ENCODE data around the gene PCDHGA11. TPM values are rescaled to one million over a fixed set of nuclear protein-coding genes. Genes with fewer than 3 reads are reported as not detected.
"Not testable (repeated sequence)": the region's sequence is repeated elsewhere in the genome, so short reads cannot be mapped to it uniquely, and the experiment has no call there.

PCDHGA11 gene
- total RNA-seq, 3 donors from 2014 or later = 0.05 to 0.13 (median 0.05) TPM

GRCh38 chr5:141432726-141433125, 11.9 kb downstream of the PCDHGA11 start:
- DNase-seq; ATAC-seq; H3K36me3 Mint-ChIP-seq (ENCODE audit: insufficient read depth); H3K4me1 Mint-ChIP-seq (ENCODE audit: low read depth); H3K4me3 Mint-ChIP-seq: not testable (repeated sequence)
- peaks cover 60% of the 10 kb centered on the region for H3K27me3 Mint-ChIP-seq (ENCODE audit: low read depth)
- peaks cover 35% of the 10 kb centered on the region for H3K9me3 Mint-ChIP-seq

- ATAC-seq = no peak
- H3K36me3 Mint-ChIP-seq (ENCODE audit: insufficient read depth) = peaks cover 2% of the 10 kb centered on the region
- peaks cover 52% of the 10 kb centered on the region for H3K27me3 Mint-ChIP-seq (ENCODE audit: low read depth)
- no peak overlapping the region for H3K4me3 Mint-ChIP-seq
- DNase-seq = no peak
- peaks cover 7% of the 10 kb centered on the region for H3K4me1 Mint-ChIP-seq (ENCODE audit: low read depth)
- H3K9me3 Mint-ChIP-seq = peaks cover 29% of the 10 kb centered on the region
Measured at GRCh38 chr5:141434006-141434405, 13.2 kb downstream of the PCDHGA11 start.

- Mint-ChIP-seq H3K4me3 (no peak overlapping the region), H3K27me3 (ENCODE audit: low read depth) (peaks cover 42% of the 10 kb centered on the region), H3K36me3 (ENCODE audit: insufficient read depth) (no peaks in the 10 kb centered on the region), H3K9me3 (peaks cover 13% of the 10 kb centered on the region), H3K4me1 (ENCODE audit: low read depth) (no peaks in the 10 kb centered on the region)
- ATAC-seq (no peak), DNase-seq (no peak)
Measured at GRCh38 chr5:141437221-141437620, 16.4 kb downstream of the PCDHGA11 start.

GRCh38 chr5:141439411-141440141, 18.7 kb downstream of the PCDHGA11 start:
- H3K9me3 Mint-ChIP-seq = peaks cover 7% of the 10 kb centered on the region
- ATAC-seq (no peak), DNase-seq (no peak)

GRCh38 chr5:141440341-141440740, 19.5 kb downstream of the PCDHGA11 start:
- H3K27me3 Mint-ChIP-seq (ENCODE audit: low read depth) = peaks cover 33% of the 10 kb centered on the region
- ATAC-seq (no peak), DNase-seq (no peak)
- H3K4me1 Mint-ChIP-seq (ENCODE audit: low read depth) = no peaks in the 10 kb centered on the region
- no peaks in the 10 kb centered on the region for H3K36me3 Mint-ChIP-seq (ENCODE audit: insufficient read depth)
- H3K9me3 Mint-ChIP-seq = peaks cover 3% of the 10 kb centered on the region
- H3K4me3 Mint-ChIP-seq = no peak overlapping the region

More at GRCh38 chr5:141439411-141440141, 18.7 kb downstream of the PCDHGA11 start:
- no peak overlapping the region for H3K4me3 Mint-ChIP-seq
- no peaks in the 10 kb centered on the region for H3K4me1 Mint-ChIP-seq (ENCODE audit: low read depth)
- no peaks in the 10 kb centered on the region for H3K36me3 Mint-ChIP-seq (ENCODE audit: insufficient read depth)
- H3K27me3 Mint-ChIP-seq (ENCODE audit: low read depth) = peaks cover 30% of the 10 kb centered on the region

- Mint-ChIP-seq H3K4me3 (no peak overlapping the region), H3K4me1 (ENCODE audit: low read depth) (no peaks in the 10 kb centered on the region), H3K36me3 (ENCODE audit: insufficient read depth) (no peaks in the 10 kb centered on the region), H3K27me3 (ENCODE audit: low read depth) (peaks cover 37% of the 10 kb centered on the region), H3K9me3 (peaks cover 3% of the 10 kb centered on the region)
- DNase-seq (no peak), ATAC-seq (no peak)
Measured at GRCh38 chr5:141441571-141442170, 20.8 kb downstream of the PCDHGA11 start.

GRCh38 chr5:141465351-141465750, 44.5 kb downstream of the PCDHGA11 start:
- peaks cover 22% of the 10 kb centered on the region for H3K27me3 Mint-ChIP-seq (ENCODE audit: low read depth)
- DNase-seq = no peak
- no peak for ATAC-seq
- H3K4me1 Mint-ChIP-seq (ENCODE audit: low read depth) = no peaks in the 10 kb centered on the region
- no peaks in the 10 kb centered on the region for H3K9me3 Mint-ChIP-seq
- H3K36me3 Mint-ChIP-seq (ENCODE audit: insufficient read depth) = no peaks in the 10 kb centered on the region
- H3K4me3 Mint-ChIP-seq = no peak overlapping the region

Other genes starting within 250 kb of the PCDHGA11 start
- not detected for gene PCDHB7, start 248.4 kb upstream of the PCDHGA11 start, total RNA-seq
- not detected for gene PCDHB8, start 243.3 kb upstream of the PCDHGA11 start, total RNA-seq
- not detected for gene PCDHB16, start 238.7 kb upstream of the PCDHGA11 start, total RNA-seq
- gene PCDHB9, start 233.9 kb upstream of the PCDHGA11 start, total RNA-seq = not detected
- under 1 TPM in 1 of 3 donors, not detected in 2; 0.08 TPM for gene PCDHB10, start 228.7 kb upstream of the PCDHGA11 start, total RNA-seq
- gene PCDHB11, start 221.4 kb upstream of the PCDHGA11 start, total RNA-seq = not detected
- not detected for gene PCDHB12, start 212.3 kb upstream of the PCDHGA11 start, total RNA-seq
- under 1 TPM; 0.08 to 0.16 (median 0.10) TPM for gene PCDHB13, start 207.1 kb upstream of the PCDHGA11 start, total RNA-seq
- gene PCDHB14, start 197.7 kb upstream of the PCDHGA11 start, total RNA-seq = under 1 TPM in 2 of 3 donors, not detected in 1; 0.08 TPM
- gene PCDHB15, start 175.7 kb upstream of the PCDHGA11 start, total RNA-seq = under 1 TPM in 1 of 3 donors, not detected in 2; 0.08 TPM
- under 1 TPM in 1 of 3 donors, not detected in 2; 0.18 TPM for gene SLC25A2, start 117.0 kb upstream of the PCDHGA11 start, total RNA-seq
- gene TAF7, start 100.3 kb upstream of the PCDHGA11 start, total RNA-seq = 10 to 100 TPM; 64.8 to 73.8 (median 70.4) TPM
- gene PCDHGA1, start 90.5 kb upstream of the PCDHGA11 start, total RNA-seq = under 1 TPM; 0.05 to 0.11 (median 0.11) TPM
- under 1 TPM in 1 of 3 donors, not detected in 2; 0.05 TPM for gene PCDHGA2, start 82.3 kb upstream of the PCDHGA11 start, total RNA-seq
- not detected for gene PCDHGA3, start 77.2 kb upstream of the PCDHGA11 start, total RNA-seq
- gene PCDHGB1, start 71.0 kb upstream of the PCDHGA11 start, total RNA-seq = under 1 TPM in 1 of 3 donors, not detected in 2; 0.13 TPM
- gene PCDHGA4, start 66.0 kb upstream of the PCDHGA11 start, total RNA-seq = under 1 TPM; 0.08 to 0.30 (median 0.08) TPM
- under 1 TPM; 0.13 to 0.43 (median 0.40) TPM for gene PCDHGB2, start 61.1 kb upstream of the PCDHGA11 start, total RNA-seq
- under 1 TPM; 0.05 to 0.13 (median 0.08) TPM for gene PCDHGA5, start 56.9 kb upstream of the PCDHGA11 start, total RNA-seq
- under 1 TPM; 0.10 to 0.19 (median 0.13) TPM for gene PCDHGB3, start 50.8 kb upstream of the PCDHGA11 start, total RNA-seq
- gene PCDHGA6, start 47.2 kb upstream of the PCDHGA11 start, total RNA-seq = under 1 TPM; 0.13 to 0.27 (median 0.18) TPM
- under 1 TPM in 2 of 3 donors, not detected in 1; 0.08 to 0.11 TPM for gene PCDHGA7, start 38.3 kb upstream of the PCDHGA11 start, total RNA-seq
- gene PCDHGB4, start 33.4 kb upstream of the PCDHGA11 start, total RNA-seq = under 1 TPM; 0.08 to 0.22 (median 0.20) TPM
- not detected for gene PCDHGA8, start 28.4 kb upstream of the PCDHGA11 start, total RNA-seq
- gene PCDHGB5, start 23.1 kb upstream of the PCDHGA11 start, total RNA-seq = under 1 TPM; 0.26 to 0.91 (median 0.27) TPM
- under 1 TPM; 0.13 to 0.18 (median 0.16) TPM for gene PCDHGA9, start 18.3 kb upstream of the PCDHGA11 start, total RNA-seq
- gene PCDHGB6, start 13.0 kb upstream of the PCDHGA11 start, total RNA-seq = under 1 TPM; 0.08 to 0.22 (median 0.18) TPM
- gene PCDHGA10, start 8.1 kb upstream of the PCDHGA11 start, total RNA-seq = under 1 TPM; 0.25 to 0.68 (median 0.40) TPM
- gene PCDHGB7, start 3.4 kb upstream of the PCDHGA11 start, total RNA-seq = under 1 TPM in 1 of 3 donors, not detected in 2; 0.15 TPM
- under 1 TPM; 0.11 to 0.24 (median 0.20) TPM for gene PCDHGA12, start 9.5 kb downstream of the PCDHGA11 start, total RNA-seq
- under 1 TPM; 0.22 to 0.55 (median 0.48) TPM for gene PCDHGC3, start 54.9 kb downstream of the PCDHGA11 start, total RNA-seq
- not detected for gene PCDHGC4, start 64.0 kb downstream of the PCDHGA11 start, total RNA-seq
- gene PCDHGC5, start 68.0 kb downstream of the PCDHGA11 start, total RNA-seq = not detected
- gene DIAPH1, start 197.9 kb downstream of the PCDHGA11 start, total RNA-seq = 100 to 1,000 TPM; 243 to 289 (median 269) TPM
- gene HDAC3, start 215.8 kb downstream of the PCDHGA11 start, total RNA-seq = 10 to 100 TPM; 66.1 to 73.8 (median 71.7) TPM
- 10 to 100 TPM; 25.8 to 30.4 (median 29.5) TPM for gene RELL2, start 215.9 kb downstream of the PCDHGA11 start, total RNA-seq
- 10 to 100 TPM; 20.5 to 29.7 (median 22.1) TPM for gene FCHSD1, start 230.4 kb downstream of the PCDHGA11 start, total RNA-seq

All from activated T-cell treated with anti-CD3 and anti-CD28 coated beads, Interleukin-2, amount 50 U/mL, for 4 hours (primary cell).